LNCaP clone FGC (cell line): Measurements from ENCODE around the gene MCTP1.

Source experiments
- DNase-seq: peaks from one replicate; pipeline ENCODE4 v3.0.0-alpha.2; 2011; ENCODE audit warnings: low read depth
- H3K4me3 ChIP-seq: 2 replicates; pipeline ENCODE4 v1.5.1; 2011; ENCODE audit warnings: mild to moderate bottlenecking, low read depth, low read length, control low read depth
- CTCF ChIP-seq: IDR thresholded peaks from 2 replicates; pipeline ENCODE4 v1.5.1; 2012; ENCODE audit warnings: mild to moderate bottlenecking; ENCODE audit not compliant: control insufficient read depth, insufficient read depth; ENCODE audit errors: extremely low read depth

Gene MCTP1

GRCh38 chr5:95022967-95023695 is 261.8 kb downstream of the MCTP1 start:
- no peak overlapping the region for H3K4me3 ChIP-seq
- TF ChIP-seq CTCF = no peak
- DNase-seq = no peak

DNA sequence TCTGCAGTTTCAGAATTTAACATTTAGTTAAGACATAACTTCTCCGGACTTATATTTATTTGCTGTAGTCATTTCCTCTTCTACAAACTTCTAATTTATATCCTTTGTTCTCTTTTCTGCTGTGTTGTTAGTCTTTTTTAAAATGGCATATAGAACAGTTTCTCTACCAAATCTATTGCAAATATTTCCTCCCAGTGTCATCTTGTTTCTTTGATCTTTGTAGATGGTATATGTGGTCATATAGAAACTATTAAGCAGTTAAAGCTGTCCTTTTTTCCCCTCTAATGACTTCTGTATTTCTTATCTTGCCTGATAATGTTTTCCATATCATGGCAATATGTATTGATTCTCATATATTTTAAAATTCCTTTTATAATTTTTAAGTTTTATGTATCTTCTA is 264.5 kb downstream of the MCTP1 start:
- no peak for TF ChIP-seq CTCF
- no peak for DNase-seq
- H3K4me3 ChIP-seq = no peak overlapping the region

DNA sequence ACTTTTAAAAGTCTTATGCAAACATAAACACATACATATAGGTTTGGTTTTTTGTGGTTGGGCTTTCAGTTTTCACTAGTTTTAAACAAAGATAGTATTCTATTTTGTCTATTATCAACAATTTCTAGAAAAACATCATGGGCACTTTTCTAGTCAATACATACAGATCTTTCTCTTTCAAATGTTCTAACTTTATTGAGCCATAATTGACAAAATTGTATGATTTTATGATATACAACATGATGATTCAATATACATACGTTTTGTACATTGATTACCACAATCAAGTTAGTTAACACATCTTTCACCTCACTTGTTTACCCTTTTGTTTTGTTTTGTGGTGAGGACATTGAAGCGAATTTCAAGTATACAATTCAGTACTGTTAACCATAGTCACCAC is 265.9 kb downstream of the MCTP1 start:
- DNase-seq = no peak
- no peak for TF ChIP-seq CTCF
- no peak overlapping the region for H3K4me3 ChIP-seq

DNA sequence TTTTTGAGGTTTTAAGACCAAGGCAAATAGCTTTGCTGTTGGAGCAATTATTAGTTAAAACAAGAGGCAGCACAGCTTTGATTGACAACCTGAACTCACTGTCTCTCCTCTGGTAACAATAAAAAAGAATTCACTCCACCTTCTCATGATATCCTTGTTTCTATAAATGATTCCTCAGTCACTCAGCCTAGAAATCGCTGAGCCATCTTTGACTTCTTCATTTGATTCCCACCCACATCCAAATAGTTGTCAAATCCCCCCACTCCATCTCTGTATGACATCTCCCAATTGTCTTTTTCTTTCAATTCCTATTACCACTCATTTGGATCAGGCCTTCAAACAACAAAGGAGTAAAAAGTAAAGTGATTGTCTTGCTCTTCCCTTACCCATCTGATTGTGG is 266.4 kb downstream of the MCTP1 start:
- TF ChIP-seq CTCF = no peak
- DNase-seq = no peak
- H3K4me3 ChIP-seq = no peak overlapping the region

DNA sequence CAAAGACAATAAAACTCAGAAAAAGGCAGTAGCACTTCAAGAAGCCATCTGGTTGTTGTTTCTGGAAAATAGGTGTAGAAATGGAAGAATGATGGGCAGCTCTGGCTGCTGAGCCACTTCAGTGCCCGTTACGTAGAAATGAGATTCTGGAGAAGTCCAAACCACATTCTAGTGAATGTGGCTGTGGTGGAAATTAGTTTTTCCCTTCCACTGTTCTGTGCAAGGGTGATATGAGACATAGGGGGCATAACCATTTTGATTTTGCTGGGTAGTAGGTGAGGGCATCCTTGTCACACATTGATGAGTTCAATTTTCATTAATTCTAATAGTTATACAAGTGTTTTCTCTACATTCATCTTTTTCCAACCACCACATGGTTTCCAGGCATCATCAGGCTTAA is 275.1 kb downstream of the MCTP1 start:
- H3K4me3 ChIP-seq = no peak overlapping the region
- no peak for TF ChIP-seq CTCF
- no peak for DNase-seq

- TF ChIP-seq CTCF = no peak
- no peak overlapping the region for H3K4me3 ChIP-seq
- no peak for DNase-seq
Observed at GRCh38 chr5:95007921-95008597, 276.8 kb downstream of the MCTP1 start.
